HepG2 (cell line): ENCODE results near the gene NTM. TPM values are rescaled to one million over a fixed set of nuclear protein-coding genes. Genes with fewer than 3 reads are reported as not detected.

Experiments used
- ATAC-seq: fragments of 200-7000 bp; cut with Tn5 transposase; 3 replicates; pipeline ENCODE4 v1.9.1; 2020; ENCODE audit warnings: mild to moderate bottlenecking, moderate library complexity
- BruUV-seq: library from RNA; stranded (reverse); fragments of 400-500 nt; replicated peaks from 2 replicates; lab custom pipeline; 2021; lab: Mats Ljungman, UMichigan
- CTCF ChIA-PET: fragments of 300-600 bp; formaldehyde crosslinking; extraction: SDS; loops from one replicate; lab custom pipeline; 2021; ENCODE audit warnings: low total read pairs, inconsistent platforms, low intra/inter-chr PET ratio; lab: Yijun Ruan, JAX
- POLR2A ChIA-PET: fragments of 350-600 bp; sonication (Branson Sonifier 250); formaldehyde crosslinking; loops from one replicate; lab custom pipeline; 2020; ENCODE audit warnings: antibody characterized with exemption, inconsistent platforms; lab: Yijun Ruan, JAX
- DNase-seq: peaks from one replicate; pipeline ENCODE4 v3.0.0-alpha.2; 2015; ENCODE audit warnings: low spot score
- FAIRE-seq: peaks from 3 replicates; lab custom pipeline; 2011; peaks lifted over from hg19 to GRCh38; lab: Jason Lieb, UNC
- H2AFZ ChIP-seq: one replicate; pipeline ENCODE4 v1.6.1; 2011; ENCODE audit warnings: low read length, inconsistent platforms
- H3K27ac ChIP-seq: fragments of 300-600 bp; 3 replicates; pipeline ENCODE4 v1.8.0; 2011; ENCODE audit warnings: mixed run types, mild to moderate bottlenecking, mixed read lengths, low read length, inconsistent platforms; ENCODE audit not compliant: insufficient read depth; ENCODE audit errors: extremely low read length
- H3K27me3 ChIP-seq, 2 experiments: fragments of 200-600 bp in 1 of 2; 2 replicates in 1 of 2; 3 replicates in 1 of 2; pipeline versions ENCODE4 v1.6.0 to v1.8.0; 2011; ENCODE audit warnings: low read length in 2 of 2, mild to moderate bottlenecking in 2 of 2, moderate library complexity in 2 of 2, inconsistent platforms in 1 of 2; ENCODE audit not compliant: insufficient read depth in 2 of 2, control insufficient read depth in 1 of 2
- H3K36me3 ChIP-seq, 2 experiments: fragments of 200-600 bp in 1 of 2; replicated peaks in 1 of 2; 2 replicates in 1 of 2; 3 replicates in 1 of 2; pipeline versions ENCODE4 v1.5.1 to v1.8.0; 2011; ENCODE audit warnings: low read length in 2 of 2, inconsistent platforms in 1 of 2; ENCODE audit not compliant: insufficient read depth in 2 of 2, control insufficient read depth in 1 of 2
- H3K4me1 ChIP-seq: 2 replicates; pipeline ENCODE4 v1.5.1; 2012; ENCODE audit warnings: low read length, inconsistent platforms; ENCODE audit not compliant: insufficient read depth
- H3K4me2 ChIP-seq: 2 replicates; pipeline ENCODE4 v1.6.0; 2011; ENCODE audit warnings: low read depth, low read length, inconsistent platforms
- H3K4me3 ChIP-seq, 3 experiments: fragments of 200-600 bp in 1 of 3; sonication (generic), shearing (Covaris generic) in 1 of 3; replicated peaks in 1 of 3; 2 replicates each; pipeline ENCODE4 v1.5.1; 2011 to 2016; ENCODE audit warnings: low read length in 3 of 3, inconsistent platforms in 2 of 3, low read depth in 2 of 3, mild to moderate bottlenecking in 2 of 3, control low read depth in 1 of 3, mixed read lengths in 1 of 3; ENCODE audit not compliant: insufficient read depth in 1 of 3
- H3K79me2 ChIP-seq: one replicate; pipeline ENCODE4 v1.6.1; 2011; ENCODE audit warnings: low read length, inconsistent platforms; ENCODE audit not compliant: insufficient read depth
- H3K9ac ChIP-seq: 2 replicates; pipeline ENCODE4 v1.6.0; 2011; ENCODE audit warnings: mild to moderate bottlenecking, low read depth, low read length, inconsistent platforms; ENCODE audit not compliant: insufficient read depth
- H3K9me3 ChIP-seq: 2 replicates; pipeline ENCODE4 v1.5.1; 2012; ENCODE audit warnings: mild to moderate bottlenecking, low read length
- H4K20me1 ChIP-seq: 2 replicates; pipeline ENCODE4 v1.6.0; 2011; ENCODE audit warnings: inconsistent platforms, mild to moderate bottlenecking, low read length, moderate library complexity; ENCODE audit not compliant: insufficient read depth
- CCDC6 ChIP-seq: sonication (generic); formaldehyde crosslinking; IDR thresholded peaks from 2 replicates; pipeline ENCODE4 v1.8.1; 2022; ENCODE audit warnings: mild to moderate bottlenecking, missing genetic modification reagents, moderate library complexity
- CHCHD3 ChIP-seq: sonication (generic); formaldehyde crosslinking; IDR thresholded peaks from 2 replicates; pipeline ENCODE4 v1.8.0; 2022; ENCODE audit warnings: mild to moderate bottlenecking, missing genetic modification reagents, moderate library complexity
- ELK4 ChIP-seq: sonication (generic); formaldehyde crosslinking; IDR thresholded peaks from 2 replicates; pipeline ENCODE4 v1.9.0; 2021; ENCODE audit warnings: missing genetic modification reagents, borderline replicate concordance
- KLF6 ChIP-seq: IDR thresholded peaks from 2 replicates; pipeline ENCODE4 v1.8.0; 2016; ENCODE audit warnings: missing biosample characterization, missing genetic modification reagents
- MIXL1 ChIP-seq: IDR thresholded peaks from 2 replicates; pipeline ENCODE4 v1.6.1; 2016
- MZF1 ChIP-seq: sonication (generic); formaldehyde crosslinking; IDR thresholded peaks from 2 replicates; pipeline ENCODE4 v1.8.1; 2023; ENCODE audit warnings: mild to moderate bottlenecking, missing genetic modification reagents, borderline replicate concordance
- NRL ChIP-seq: sonication (generic); formaldehyde crosslinking; IDR thresholded peaks from 2 replicates; pipeline ENCODE4 v1.5.0; 2020; ENCODE audit warnings: missing genetic modification reagents, mild to moderate bottlenecking, moderate library complexity, borderline replicate concordance
- POLR2A ChIP-seq, 2 experiments: IDR thresholded peaks; 2 replicates each; pipeline ENCODE4 v1.6.1; 2011; ENCODE audit warnings: low read depth in 2 of 2, low read length in 2 of 2, mild to moderate bottlenecking in 1 of 2, moderate library complexity in 1 of 2; ENCODE audit not compliant: insufficient read depth in 1 of 2
- SKI ChIP-seq: fragments of 450-650 bp; IDR thresholded peaks from one replicate; pipeline ENCODE4 v1.6.1; 2018; ENCODE audit warnings: mild to moderate bottlenecking; ENCODE audit not compliant: partially characterized antibody
- ZBTB7A ChIP-seq: sonication (generic); formaldehyde crosslinking; IDR thresholded peaks from 2 replicates; pipeline ENCODE4 v1.8.0; 2022; ENCODE audit warnings: mild to moderate bottlenecking, missing genetic modification reagents
- ZNF160 ChIP-seq: sonication (generic); formaldehyde crosslinking; IDR thresholded peaks from 2 replicates; pipeline ENCODE4 v1.8.0; 2022; ENCODE audit warnings: mild to moderate bottlenecking, inconsistent platforms, missing genetic modification reagents
- ZNF333 ChIP-seq: sonication (generic); formaldehyde crosslinking; IDR thresholded peaks from 2 replicates; pipeline ENCODE4 v1.4.0; 2020; ENCODE audit warnings: mild to moderate bottlenecking, missing genetic modification reagents, borderline replicate concordance
- ZNF350 ChIP-seq: sonication (generic); formaldehyde crosslinking; IDR thresholded peaks from 2 replicates; pipeline ENCODE4 v1.4.0; 2020; ENCODE audit warnings: mild to moderate bottlenecking, low read depth, missing genetic modification reagents, borderline replicate concordance
- ZNF550 ChIP-seq: sonication (generic); formaldehyde crosslinking; IDR thresholded peaks from 2 replicates; pipeline ENCODE4 v1.4.0; 2020; ENCODE audit warnings: mild to moderate bottlenecking, missing genetic modification reagents, borderline replicate concordance
- ZNF580 ChIP-seq: IDR thresholded peaks from 2 replicates; pipeline ENCODE4 v1.6.1; 2016; ENCODE audit warnings: low read depth, borderline replicate concordance
- WGBS: methylation state at CpG from one replicate; pipeline ENCODE4 v1.1.6; 2017; ENCODE audit warnings: low lambda C conversion rate; 5-methylcytosine and 5-hydroxymethylcytosine counted together
- in situ Hi-C: cut with HindIII; loops from 2 replicates; pipeline ENCODE4 v1.10.0; 2017; ENCODE audit warnings: low pct_unique_long_range_greater_than_20kb; ENCODE audit not compliant: extremely low pct_ligation_motif_present
- intact Hi-C: fragments of 100-400 bp; cut with micrococcal nuclease; formaldehyde crosslinking; loops from one replicate; pipeline ENCODE4 v1.10.0; 2022; ENCODE audit not compliant: unreplicated experiment
- polyA plus RNA-seq, 8 experiments: library from polyadenylated mRNA; depleted of rRNA in 3 of 8; stranded (reverse) in 7 of 8; unstranded in 1 of 8; fragments of >200 nt; fragmentation: Illumina TruSeq in 4 of 8; extraction: Trizol in 4 of 8; gene quantifications; 2 replicates each; pipeline versions ENCODE4 v1.2.1 to v1.2.3, GENCODE V29; 2011 to 2016; ENCODE audit warnings: low read depth in 4 of 8, missing spikeins in 1 of 8, mixed read lengths in 1 of 8; ENCODE audit not compliant: insufficient read depth in 1 of 8
- total RNA-seq, 5 experiments: library from RNA; depleted of rRNA; stranded (reverse); fragments of >200 nt; fragmentation: Illumina TruSeq; extraction: Trizol; gene quantifications; 2 replicates each; pipeline ENCODE4 v1.2.3, GENCODE V29; 2016; ENCODE audit warnings: low read depth in 1 of 5

Gene NTM
- total and polyA plus RNA-seq, 2 of the 13 experiments (the other 11 are each of a cell fraction or from before 2014, with no cell fraction given), result not detected

- H2AFZ ChIP-seq, result no peak overlapping the region
- WGBS, result 0% methylated on average over 2 of the region's 2 CpGs
- no peaks in the 10 kb centered on the region for H3K36me3 ChIP-seq
- no peak for TF ChIP-seq POLR2A (IDR thresholded peaks at IDR 0.05; ENCODE audit: insufficient read depth in 1 of 2, low read depth in 2 of 2, low read length in 2 of 2)
- TF ChIP-seq CHCHD3 (CRISPR knock-in tag), result no peak
- TF ChIP-seq ELK4 (CRISPR knock-in tag), result no peak
- TF ChIP-seq ZNF160, result no peak
- no peak for TF ChIP-seq ZNF580 (CRISPR knock-in tag)
- no peak for TF ChIP-seq SKI
- no peak for TF ChIP-seq ZNF350
- no peak for TF ChIP-seq MIXL1
- TF ChIP-seq ZNF333 (CRISPR knock-in tag), result no peak
- TF ChIP-seq KLF6 (CRISPR knock-in tag), result no peak
- TF ChIP-seq CCDC6 (CRISPR knock-in tag), result no peak
- no peak for TF ChIP-seq ZBTB7A (CRISPR knock-in tag)
- no peak for TF ChIP-seq NRL
- TF ChIP-seq MZF1 (CRISPR knock-in tag), result no peak
- TF ChIP-seq ZNF550 (CRISPR knock-in tag), result no peak
- H3K9ac ChIP-seq, result no peak overlapping the region
- FAIRE-seq, result no peak
- no peaks in the 10 kb centered on the region for H3K9me3 ChIP-seq
- ChIA-PET POLR2A (no interaction called here), CTCF (no interaction called here)
- H3K4me1 ChIP-seq, result no peaks in the 10 kb centered on the region
- H3K4me2 ChIP-seq, result no peak overlapping the region
- no peak overlapping the region for H3K4me3 ChIP-seq
- peaks cover 0 to 14% of the 10 kb centered on the region in 2 experiments; a peak in 2 of 5 replicates for H3K27me3 ChIP-seq
- no peaks in the 10 kb centered on the region for H3K79me2 ChIP-seq
- H3K27ac ChIP-seq, result no peak overlapping the region
- no TSS peak for BruUV-seq
- intact Hi-C loops, result no loop called here
- no peak for ATAC-seq
- H4K20me1 ChIP-seq, result no peaks in the 10 kb centered on the region
- in situ Hi-C loops, result loop anchor here (25.0 kb wide), 3 partner anchors 267 to 1192 kb away; no protein-coding TSS in a partner anchor
- DNase-seq, result no peak
Measured at GRCh38 chr11:131870305-131870704, 499.9 kb downstream of the NTM start.
